K562 (cell line): ENCODE measurements around the gene SAE1. TPM values are rescaled to one million over a fixed set of nuclear protein-coding genes. Genes with fewer than 3 reads are reported as not detected.

Source experiments
- ATF1 ChIP-seq, 2 experiments: fragments of 450-650 bp in 1 of 2; IDR thresholded peaks; 2 replicates each; pipeline ENCODE4 v1.6.1; 2016; ENCODE audit warnings: missing compliant biosample characterization in 1 of 2, missing genetic modification characterization in 1 of 2
- ATF7 ChIP-seq: fragments of 450-650 bp; IDR thresholded peaks from 2 replicates; pipeline ENCODE4 v1.7.1; 2014; ENCODE audit warnings: mild to moderate bottlenecking, moderate library complexity
- GABPA ChIP-seq: fragments of 200-800 bp; sonication (Bioruptor generic); conservative IDR thresholded peaks from 2 replicates; pipeline ENCODE4 v1.6.1; 2016; ENCODE audit warnings: low read depth, missing genetic modification characterization, missing compliant biosample characterization
- ILF3 ChIP-seq: fragments of 450-650 bp; IDR thresholded peaks from 2 replicates; pipeline ENCODE4 v1.6.1; 2018; ENCODE audit warnings: antibody characterized with exemption, mild to moderate bottlenecking, moderate library complexity, borderline replicate concordance
- JUND ChIP-seq, 2 experiments: IDR thresholded peaks; 2 replicates in 1 of 2; 3 replicates in 1 of 2; pipeline ENCODE4 v1.6.1; 2011; ENCODE audit warnings: borderline replicate concordance in 2 of 2, low read depth in 2 of 2, low read length in 2 of 2, improper control_type of control experiment in 1 of 2, missing biosample characterization in 1 of 2, missing genetic modification characterization in 1 of 2, missing genetic modification reagents in 1 of 2
- TBP ChIP-seq: optimal IDR thresholded peaks from 2 replicates; pipeline ENCODE3; 2011; ENCODE audit warnings: low read depth, low read length, improper control_type of control experiment
- TEAD4 ChIP-seq, 2 experiments: sonication (generic) in 1 of 2; formaldehyde crosslinking in 1 of 2; IDR thresholded peaks; 2 replicates each; pipeline versions ENCODE4 v1.6.1 to v1.8.0; 2012 to 2022; ENCODE audit warnings: borderline replicate concordance in 1 of 2, inconsistent platforms in 1 of 2, low read length in 1 of 2, mild to moderate bottlenecking in 1 of 2, missing genetic modification reagents in 1 of 2
- ZNF175 ChIP-seq: fragments of 200-800 bp; sonication (Bioruptor generic); IDR thresholded peaks from 2 replicates; pipeline ENCODE4 v1.6.1; 2016; ENCODE audit warnings: low read depth, mild to moderate bottlenecking, missing genetic modification characterization, missing compliant biosample characterization
- ZNF197 ChIP-seq: fragments of 200-800 bp; sonication (Bioruptor generic); IDR thresholded peaks from 2 replicates; pipeline ENCODE4 v1.6.1; 2016; ENCODE audit warnings: low read depth, missing genetic modification characterization, missing compliant biosample characterization
- ZNF347 ChIP-seq: fragments of 450-650 bp; formaldehyde crosslinking; IDR thresholded peaks from 2 replicates; pipeline ENCODE4 v1.4.0; 2020; ENCODE audit warnings: low read depth, mild to moderate bottlenecking, moderate library complexity
- ZNF778 ChIP-seq: fragments of 450-650 bp; formaldehyde crosslinking; IDR thresholded peaks from 2 replicates; pipeline ENCODE4 v1.4.0; 2020; ENCODE audit warnings: mild to moderate bottlenecking, moderate library complexity
- polyA plus RNA-seq, 8 experiments: library from polyadenylated mRNA; depleted of rRNA in 4 of 8; stranded (reverse) in 5 of 8; unstranded in 3 of 8; fragments of >200 nt; fragmentation: Nextera tagmentation in 2 of 8; fragmentation: Illumina TruSeq in 1 of 8; extraction: Ambion mirVana in 2 of 8; extraction: Trizol in 1 of 8; gene quantifications; 2 replicates each; pipeline versions ENCODE4 v1.2.1 to v1.2.3, GENCODE V29; 2011 to 2014; ENCODE audit warnings: inconsistent platforms in 1 of 8, missing spikeins in 1 of 8
- total RNA-seq, 7 experiments: library from RNA; depleted of rRNA in 6 of 7; stranded (reverse); fragments of >200 nt in 6 of 7; fragmentation: Illumina TruSeq in 2 of 7; extraction: Trizol in 2 of 7; gene quantifications; 2 replicates each; pipeline versions ENCODE4 v1.2.1 to v1.2.3, GENCODE V29; 2011 to 2021; ENCODE audit warnings: low replicate concordance in 1 of 7
- TF ChIP-seq, protein P1 (sequence below): fragments of 450-650 bp; formaldehyde crosslinking; IDR thresholded peaks from 2 replicates; pipeline ENCODE4 v1.4.0; 2022; ENCODE audit warnings: mild to moderate bottlenecking, moderate library complexity
- TF ChIP-seq, protein P2 (sequence below): sonication (generic); formaldehyde crosslinking; IDR thresholded peaks from 2 replicates; pipeline ENCODE4 v1.8.1; 2023; ENCODE audit warnings: missing genetic modification reagents, mild to moderate bottlenecking, borderline replicate concordance
- TF ChIP-seq, protein P3 (sequence below), 2 experiments: fragments of 150-350 bp in 1 of 2; IDR thresholded peaks; 2 replicates each; pipeline ENCODE4 v1.6.1; 2012 to 2016; ENCODE audit warnings: low read depth in 2 of 2, low read length in 2 of 2, mild to moderate bottlenecking in 1 of 2, moderate library complexity in 1 of 2

The SAE1 gene
- total and polyA plus RNA-seq, 9 of the 15 experiments (the other 6 are each of a cell fraction or from before 2014, with no cell fraction given): 82.8 to 299 (median 217) TPM

DNA sequence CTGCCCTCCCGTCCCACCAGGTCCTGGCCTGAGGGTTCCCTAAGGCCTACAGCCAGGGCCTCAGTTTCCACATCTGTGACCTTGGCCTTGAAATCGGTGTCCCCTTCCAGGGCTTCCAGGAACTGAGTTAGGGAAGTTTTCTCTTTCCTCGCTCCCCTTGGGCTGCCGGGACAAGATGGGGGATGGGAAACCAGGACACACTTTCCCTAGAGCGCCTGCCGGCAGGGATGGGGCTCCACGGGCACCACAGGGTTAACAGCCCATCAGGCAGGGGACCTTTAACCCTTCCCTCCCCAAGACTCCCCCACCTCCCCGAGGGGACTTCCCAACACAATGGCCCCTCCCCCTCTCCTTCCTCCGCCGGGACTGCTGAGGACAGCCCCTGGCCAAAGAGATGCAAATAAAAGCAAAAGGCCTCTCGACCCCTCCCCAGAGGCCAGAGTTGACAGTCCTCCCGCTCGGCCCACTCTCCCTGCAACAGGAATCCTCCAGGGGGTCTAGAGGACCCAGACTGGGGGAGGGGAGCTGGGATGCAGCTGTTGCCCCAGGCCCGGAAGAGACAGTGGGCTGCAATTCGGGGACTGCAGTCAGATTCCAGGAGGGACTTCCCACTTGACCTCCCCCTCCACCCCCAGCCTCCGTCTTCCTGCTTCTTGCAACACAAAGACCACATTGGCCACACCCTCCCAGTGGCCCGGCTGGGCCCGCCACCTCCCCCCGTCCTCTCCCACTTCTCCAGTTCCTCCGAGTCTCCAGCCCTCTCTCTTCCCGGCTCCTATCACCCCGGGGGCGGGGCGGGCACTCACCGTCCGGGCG, 96.9 kb downstream of the SAE1 start (continued):
- TF ChIP-seq ILF3 (no peak; the same call in 1 of the 2 replicates), ZNF778 (CRISPR knock-in tag) (no peak), ZNF175 (peak; percentile 29; the same call in 1 of the 2 replicates), GABPA (tag) (peak; percentile 60; the same call in 1 of the 2 replicates), ZNF347 (CRISPR knock-in tag) (no peak), JUND (IDR thresholded peaks at IDR 0.05; ENCODE audit: borderline replicate concordance, low read depth, low read length) (0 out of 2 replicates have a peak, but pooled peaks have one; percentile 36), JUND (tag; IDR thresholded peaks at IDR 0.05; ENCODE audit: borderline replicate concordance, low read depth, low read length) (peak; percentile 59; the same call in 1 of the 3 replicates), ATF1 (CRISPR knock-in tag; IDR thresholded peaks at IDR 0.05) (no peak), ATF1 (tag; IDR thresholded peaks at IDR 0.05) (peak; percentile 29; the same call in 1 of the 2 replicates), ATF7 (0 out of 2 replicates have a peak, but pooled peaks have one; percentile 33), TEAD4 (IDR thresholded peaks at IDR 0.05; ENCODE audit: low read length) (peak; percentile 29; the same call in 1 of the 2 replicates), TEAD4 (CRISPR knock-in tag; IDR thresholded peaks at IDR 0.05; ENCODE audit: borderline replicate concordance) (no peak), ZNF197 (CRISPR knock-in tag) (peak; percentile 57; the same call in 1 of the 2 replicates), TBP (peak; percentile 17)
- TF ChIP-seq, protein P1, sequence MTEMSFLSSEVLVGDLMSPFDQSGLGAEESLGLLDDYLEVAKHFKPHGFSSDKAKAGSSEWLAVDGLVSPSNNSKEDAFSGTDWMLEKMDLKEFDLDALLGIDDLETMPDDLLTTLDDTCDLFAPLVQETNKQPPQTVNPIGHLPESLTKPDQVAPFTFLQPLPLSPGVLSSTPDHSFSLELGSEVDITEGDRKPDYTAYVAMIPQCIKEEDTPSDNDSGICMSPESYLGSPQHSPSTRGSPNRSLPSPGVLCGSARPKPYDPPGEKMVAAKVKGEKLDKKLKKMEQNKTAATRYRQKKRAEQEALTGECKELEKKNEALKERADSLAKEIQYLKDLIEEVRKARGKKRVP (CRISPR knock-in tag): 0 out of 2 replicates have a peak, but pooled peaks have one; percentile 48
- TF ChIP-seq, protein P2, sequence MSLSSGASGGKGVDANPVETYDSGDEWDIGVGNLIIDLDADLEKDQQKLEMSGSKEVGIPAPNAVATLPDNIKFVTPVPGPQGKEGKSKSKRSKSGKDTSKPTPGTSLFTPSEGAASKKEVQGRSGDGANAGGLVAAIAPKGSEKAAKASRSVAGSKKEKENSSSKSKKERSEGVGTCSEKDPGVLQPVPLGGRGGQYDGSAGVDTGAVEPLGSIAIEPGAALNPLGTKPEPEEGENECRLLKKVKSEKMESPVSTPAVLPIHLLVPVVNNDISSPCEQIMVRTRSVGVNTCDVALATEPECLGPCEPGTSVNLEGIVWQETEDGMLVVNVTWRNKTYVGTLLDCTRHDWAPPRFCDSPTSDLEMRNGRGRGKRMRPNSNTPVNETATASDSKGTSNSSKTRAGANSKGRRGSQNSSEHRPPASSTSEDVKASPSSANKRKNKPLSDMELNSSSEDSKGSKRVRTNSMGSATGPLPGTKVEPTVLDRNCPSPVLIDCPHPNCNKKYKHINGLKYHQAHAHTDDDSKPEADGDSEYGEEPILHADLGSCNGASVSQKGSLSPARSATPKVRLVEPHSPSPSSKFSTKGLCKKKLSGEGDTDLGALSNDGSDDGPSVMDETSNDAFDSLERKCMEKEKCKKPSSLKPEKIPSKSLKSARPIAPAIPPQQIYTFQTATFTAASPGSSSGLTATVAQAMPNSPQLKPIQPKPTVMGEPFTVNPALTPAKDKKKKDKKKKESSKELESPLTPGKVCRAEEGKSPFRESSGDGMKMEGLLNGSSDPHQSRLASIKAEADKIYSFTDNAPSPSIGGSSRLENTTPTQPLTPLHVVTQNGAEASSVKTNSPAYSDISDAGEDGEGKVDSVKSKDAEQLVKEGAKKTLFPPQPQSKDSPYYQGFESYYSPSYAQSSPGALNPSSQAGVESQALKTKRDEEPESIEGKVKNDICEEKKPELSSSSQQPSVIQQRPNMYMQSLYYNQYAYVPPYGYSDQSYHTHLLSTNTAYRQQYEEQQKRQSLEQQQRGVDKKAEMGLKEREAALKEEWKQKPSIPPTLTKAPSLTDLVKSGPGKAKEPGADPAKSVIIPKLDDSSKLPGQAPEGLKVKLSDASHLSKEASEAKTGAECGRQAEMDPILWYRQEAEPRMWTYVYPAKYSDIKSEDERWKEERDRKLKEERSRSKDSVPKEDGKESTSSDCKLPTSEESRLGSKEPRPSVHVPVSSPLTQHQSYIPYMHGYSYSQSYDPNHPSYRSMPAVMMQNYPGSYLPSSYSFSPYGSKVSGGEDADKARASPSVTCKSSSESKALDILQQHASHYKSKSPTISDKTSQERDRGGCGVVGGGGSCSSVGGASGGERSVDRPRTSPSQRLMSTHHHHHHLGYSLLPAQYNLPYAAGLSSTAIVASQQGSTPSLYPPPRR (CRISPR knock-in tag): 0 out of 2 replicates have a peak, but pooled peaks have one; percentile 57
- TF ChIP-seq, protein P3, sequence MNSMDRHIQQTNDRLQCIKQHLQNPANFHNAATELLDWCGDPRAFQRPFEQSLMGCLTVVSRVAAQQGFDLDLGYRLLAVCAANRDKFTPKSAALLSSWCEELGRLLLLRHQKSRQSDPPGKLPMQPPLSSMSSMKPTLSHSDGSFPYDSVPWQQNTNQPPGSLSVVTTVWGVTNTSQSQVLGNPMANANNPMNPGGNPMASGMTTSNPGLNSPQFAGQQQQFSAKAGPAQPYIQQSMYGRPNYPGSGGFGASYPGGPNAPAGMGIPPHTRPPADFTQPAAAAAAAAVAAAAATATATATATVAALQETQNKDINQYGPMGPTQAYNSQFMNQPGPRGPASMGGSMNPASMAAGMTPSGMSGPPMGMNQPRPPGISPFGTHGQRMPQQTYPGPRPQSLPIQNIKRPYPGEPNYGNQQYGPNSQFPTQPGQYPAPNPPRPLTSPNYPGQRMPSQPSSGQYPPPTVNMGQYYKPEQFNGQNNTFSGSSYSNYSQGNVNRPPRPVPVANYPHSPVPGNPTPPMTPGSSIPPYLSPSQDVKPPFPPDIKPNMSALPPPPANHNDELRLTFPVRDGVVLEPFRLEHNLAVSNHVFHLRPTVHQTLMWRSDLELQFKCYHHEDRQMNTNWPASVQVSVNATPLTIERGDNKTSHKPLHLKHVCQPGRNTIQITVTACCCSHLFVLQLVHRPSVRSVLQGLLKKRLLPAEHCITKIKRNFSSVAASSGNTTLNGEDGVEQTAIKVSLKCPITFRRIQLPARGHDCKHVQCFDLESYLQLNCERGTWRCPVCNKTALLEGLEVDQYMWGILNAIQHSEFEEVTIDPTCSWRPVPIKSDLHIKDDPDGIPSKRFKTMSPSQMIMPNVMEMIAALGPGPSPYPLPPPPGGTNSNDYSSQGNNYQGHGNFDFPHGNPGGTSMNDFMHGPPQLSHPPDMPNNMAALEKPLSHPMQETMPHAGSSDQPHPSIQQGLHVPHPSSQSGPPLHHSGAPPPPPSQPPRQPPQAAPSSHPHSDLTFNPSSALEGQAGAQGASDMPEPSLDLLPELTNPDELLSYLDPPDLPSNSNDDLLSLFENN (IDR thresholded peaks at IDR 0.05; ENCODE audit: low read depth in 2 of 2, low read length in 2 of 2): peak in 1 of 2 experiments; percentile 49; a peak in 2 of 4 replicates
